SU-DHL-6 (cell line): Measurements from ENCODE around the gene EFCAB12.
A peak's percentile ranks its signal among the peaks of the same experiment; 100 is the strongest.

ENCODE experiments used
- H2AFZ ChIP-seq: fragments of 200-600 bp; sonication (generic); 2 replicates; pipeline ENCODE4 v1.6.1; 2014; ENCODE audit warnings: low read depth, mild to moderate bottlenecking, moderate library complexity, mixed read lengths, antibody characterized with exemption, low read length; ENCODE audit not compliant: severe bottlenecking
- H3F3A ChIP-seq: fragments of 200-600 bp; shearing (Covaris generic); 2 replicates; pipeline ENCODE4 v1.6.0; 2016; ENCODE audit warnings: antibody characterized with exemption, mild to moderate bottlenecking; ENCODE audit not compliant: insufficient read depth
- H3K27ac ChIP-seq: fragments of 200-600 bp; sonication (generic); 2 replicates; pipeline ENCODE4 v1.5.1; 2016; ENCODE audit warnings: low read depth, mild to moderate bottlenecking, low read length, moderate library complexity, mixed read lengths
- H3K27me3 ChIP-seq: fragments of 200-600 bp; sonication (generic), shearing (Covaris generic); 2 replicates; pipeline ENCODE4 v1.6.0; 2014; ENCODE audit warnings: mild to moderate bottlenecking, low read length
- H3K36me3 ChIP-seq: fragments of 200-600 bp; sonication (generic); 2 replicates; pipeline ENCODE4 v1.6.1; 2014; ENCODE audit warnings: mild to moderate bottlenecking, low read length, mixed read lengths
- H3K4me2 ChIP-seq: fragments of 300-600, 200-600 bp; shearing (Covaris generic), sonication (generic); 2 replicates; pipeline ENCODE4 v1.6.0; 2014; ENCODE audit warnings: low read length, low read depth, mild to moderate bottlenecking; ENCODE audit not compliant: poor library complexity, severe bottlenecking
- H3K4me3 ChIP-seq: fragments of 200-600 bp; sonication (generic); 2 replicates; pipeline ENCODE4 v1.5.1; 2014; ENCODE audit warnings: antibody characterized with exemption, low read length, mild to moderate bottlenecking, mixed read lengths; ENCODE audit not compliant: insufficient read depth, poor library complexity, severe bottlenecking
- H3K79me2 ChIP-seq: fragments of 200-600 bp; sonication (generic); 2 replicates; pipeline ENCODE4 v1.6.1; 2014; ENCODE audit warnings: mild to moderate bottlenecking, low read length, moderate library complexity; ENCODE audit not compliant: insufficient read depth
- H3K9ac ChIP-seq: fragments of 200-600 bp; sonication (generic); 2 replicates; pipeline ENCODE4 v1.7.0; 2014; ENCODE audit warnings: mild to moderate bottlenecking, low read length
- H3K9me2 ChIP-seq: fragments of 200-600 bp; sonication (generic); replicated peaks from 2 replicates; pipeline ENCODE4 v1.6.1; 2014; ENCODE audit warnings: low read length; ENCODE audit not compliant: insufficient read depth
- H3K9me3 ChIP-seq: fragments of 200-600 bp; sonication (generic); 2 replicates; pipeline ENCODE4 v1.6.1; 2014; ENCODE audit warnings: low read length, mixed read lengths; ENCODE audit not compliant: insufficient read depth
- H4K20me1 ChIP-seq: fragments of 200-600 bp; sonication (generic); 2 replicates; pipeline ENCODE4 v1.6.1; 2014; ENCODE audit warnings: low read depth, mild to moderate bottlenecking, antibody characterized with exemption, low read length, moderate library complexity, mixed read lengths
- CTCF ChIP-seq: fragments of 200-600 bp; sonication (generic); IDR thresholded peaks from one replicate; pipeline ENCODE4 v1.5.1; 2017; ENCODE audit warnings: antibody characterized with exemption, mild to moderate bottlenecking, low read length, moderate library complexity; ENCODE audit not compliant: insufficient read depth, poor library complexity, severe bottlenecking
- EZH2phosphoT487 ChIP-seq: fragments of 200-600 bp; sonication (generic), shearing (Covaris generic); conservative IDR thresholded peaks from 2 replicates; pipeline ENCODE4 v1.6.1; 2018; ENCODE audit warnings: mild to moderate bottlenecking, antibody characterized with exemption, low read length, moderate library complexity, mixed read lengths

Gene EFCAB12

DNA sequence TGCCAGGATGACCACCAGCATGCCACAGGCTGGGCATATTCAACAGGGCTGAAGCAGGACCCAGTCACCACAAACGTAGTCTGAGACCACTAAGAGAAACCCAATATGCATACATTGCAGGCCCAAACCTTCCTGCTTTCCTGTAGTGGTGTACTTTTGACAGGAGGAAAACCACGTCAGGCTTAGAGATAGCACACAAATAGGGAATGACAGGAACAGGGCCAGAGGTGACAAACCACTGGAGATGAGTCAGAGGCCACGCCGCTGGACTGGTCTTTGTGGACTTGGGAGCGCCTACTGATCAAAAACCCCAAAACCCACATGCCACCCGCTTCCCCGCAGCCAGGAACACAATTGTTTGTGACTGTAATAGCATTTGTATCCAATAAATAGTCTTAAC lies 3.6 kb upstream of the EFCAB12 start:
- Histone ChIP-seq H4K20me1 (no peaks in the 10 kb centered on the region), H3K27me3 (no peaks in the 10 kb centered on the region), H3F3A (peaks cover 14% of the 10 kb centered on the region), H2AFZ (no peak overlapping the region), H3K4me3 (no peak overlapping the region), H3K27ac (no peak overlapping the region), H3K36me3 (peaks cover 46% of the 10 kb centered on the region), H3K9me2 (no peaks in the 10 kb centered on the region), H3K79me2 (peaks cover 18% of the 10 kb centered on the region; the same call in 1 of the 2 replicates), H3K4me2 (no peak overlapping the region), H3K9me3 (no peaks in the 10 kb centered on the region), H3K9ac (no peak overlapping the region)
- TF ChIP-seq CTCF (no peak), EZH2phosphoT487 (no peak)

GRCh38 chr3:129429602-129430001 lies 1.2 kb upstream of the EFCAB12 start:
- peaks cover 30% of the 10 kb centered on the region; the same call in 1 of the 2 replicates for H3K36me3 ChIP-seq

DNA sequence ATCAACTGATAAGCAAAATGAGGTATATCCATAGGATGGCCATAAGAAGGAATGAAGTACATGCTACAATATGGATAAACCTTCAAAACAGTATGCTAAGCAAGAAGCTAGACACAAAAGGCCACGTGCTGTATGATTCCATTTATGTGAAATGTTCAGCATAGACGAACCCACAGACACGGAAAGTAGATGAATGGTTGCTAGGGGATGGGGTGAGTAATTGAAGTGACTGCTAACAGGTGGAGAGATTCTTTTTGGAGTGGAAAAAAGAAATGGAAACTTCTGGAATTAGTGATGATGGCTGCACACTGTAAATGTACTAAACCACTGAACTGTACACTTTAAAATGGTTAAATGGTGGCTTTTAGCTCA lies 630 bp upstream of the EFCAB12 start:
- no peak for TF ChIP-seq CTCF
- no peak for TF ChIP-seq EZH2phosphoT487
- H3K4me3 ChIP-seq: no peak overlapping the region
- no peaks in the 10 kb centered on the region for H3K9me2 ChIP-seq
- H3K4me2 ChIP-seq: peak overlapping the region; percentile 71
- peak overlapping the region; percentile 78 for H2AFZ ChIP-seq
- H3F3A ChIP-seq: peaks cover 14% of the 10 kb centered on the region
- no peaks in the 10 kb centered on the region; the same call in 1 of the 2 replicates for H3K9me3 ChIP-seq
- H3K36me3 ChIP-seq: peaks cover 25% of the 10 kb centered on the region; the same call in 1 of the 2 replicates
- H3K27ac ChIP-seq: 0 out of 2 replicates have a peak overlapping the region, but pooled peaks have one; percentile 2
- no peaks in the 10 kb centered on the region for H4K20me1 ChIP-seq
- no peaks in the 10 kb centered on the region for H3K27me3 ChIP-seq
- no peaks in the 10 kb centered on the region for H3K79me2 ChIP-seq
- peak overlapping the region; percentile 29; the same call in 1 of the 2 replicates for H3K9ac ChIP-seq

More at GRCh38 chr3:129429602-129430001, 1.2 kb upstream of the EFCAB12 start:
- TF ChIP-seq EZH2phosphoT487 (no peak), CTCF (no peak)
- Histone ChIP-seq H3K9me2 (no peaks in the 10 kb centered on the region), H3F3A (peaks cover 14% of the 10 kb centered on the region), H3K4me2 (no peak overlapping the region), H2AFZ (no peak overlapping the region), H3K4me3 (no peak overlapping the region), H3K9ac (no peak overlapping the region), H3K79me2 (no peaks in the 10 kb centered on the region), H3K9me3 (no peaks in the 10 kb centered on the region; the same call in 1 of the 2 replicates), H3K27me3 (no peaks in the 10 kb centered on the region), H3K27ac (no peak overlapping the region), H4K20me1 (no peaks in the 10 kb centered on the region)
